Ishikawa (cell line): Measurements from ENCODE around the gene PSMB8.

Source experiments
- CEBPB ChIP-seq: IDR thresholded peaks from 2 replicates; pipeline ENCODE4 v1.6.1; 2012
- CREB1 ChIP-seq: IDR thresholded peaks from 2 replicates; pipeline ENCODE4 v1.6.1; 2012; ENCODE audit warnings: low read depth
- EGR1 ChIP-seq: IDR thresholded peaks from 2 replicates; pipeline ENCODE4 v1.6.1; 2012
- EP300 ChIP-seq: IDR thresholded peaks from 2 replicates; pipeline ENCODE4 v1.6.1; 2012; ENCODE audit warnings: borderline replicate concordance
- MAX ChIP-seq: IDR thresholded peaks from 2 replicates; pipeline ENCODE4 v1.6.1; 2012
- RAD21 ChIP-seq: IDR thresholded peaks from 2 replicates; pipeline ENCODE4 v1.6.1; 2012; ENCODE audit warnings: low read depth
- TAF1 ChIP-seq: IDR thresholded peaks from 2 replicates; pipeline ENCODE4 v1.6.1; 2012; ENCODE audit warnings: low read depth, mild to moderate bottlenecking
- TEAD4 ChIP-seq: IDR thresholded peaks from 2 replicates; pipeline ENCODE4 v1.6.1; 2012
- YY1 ChIP-seq: IDR thresholded peaks from 2 replicates; pipeline ENCODE4 v1.6.1; 2012; ENCODE audit warnings: low read depth
- TF ChIP-seq, protein P1 (sequence below): IDR thresholded peaks from 2 replicates; pipeline ENCODE4 v1.6.1; 2012; ENCODE audit warnings: low read depth, mild to moderate bottlenecking

GRCh38 chr6:32882879-32883250 is 39.0 kb upstream of the PSMB8 start:
- no peak for TF ChIP-seq TAF1
- no peak for TF ChIP-seq YY1
- no peak for TF ChIP-seq EP300
- TF ChIP-seq MAX: no peak
- TF ChIP-seq, protein P1, sequence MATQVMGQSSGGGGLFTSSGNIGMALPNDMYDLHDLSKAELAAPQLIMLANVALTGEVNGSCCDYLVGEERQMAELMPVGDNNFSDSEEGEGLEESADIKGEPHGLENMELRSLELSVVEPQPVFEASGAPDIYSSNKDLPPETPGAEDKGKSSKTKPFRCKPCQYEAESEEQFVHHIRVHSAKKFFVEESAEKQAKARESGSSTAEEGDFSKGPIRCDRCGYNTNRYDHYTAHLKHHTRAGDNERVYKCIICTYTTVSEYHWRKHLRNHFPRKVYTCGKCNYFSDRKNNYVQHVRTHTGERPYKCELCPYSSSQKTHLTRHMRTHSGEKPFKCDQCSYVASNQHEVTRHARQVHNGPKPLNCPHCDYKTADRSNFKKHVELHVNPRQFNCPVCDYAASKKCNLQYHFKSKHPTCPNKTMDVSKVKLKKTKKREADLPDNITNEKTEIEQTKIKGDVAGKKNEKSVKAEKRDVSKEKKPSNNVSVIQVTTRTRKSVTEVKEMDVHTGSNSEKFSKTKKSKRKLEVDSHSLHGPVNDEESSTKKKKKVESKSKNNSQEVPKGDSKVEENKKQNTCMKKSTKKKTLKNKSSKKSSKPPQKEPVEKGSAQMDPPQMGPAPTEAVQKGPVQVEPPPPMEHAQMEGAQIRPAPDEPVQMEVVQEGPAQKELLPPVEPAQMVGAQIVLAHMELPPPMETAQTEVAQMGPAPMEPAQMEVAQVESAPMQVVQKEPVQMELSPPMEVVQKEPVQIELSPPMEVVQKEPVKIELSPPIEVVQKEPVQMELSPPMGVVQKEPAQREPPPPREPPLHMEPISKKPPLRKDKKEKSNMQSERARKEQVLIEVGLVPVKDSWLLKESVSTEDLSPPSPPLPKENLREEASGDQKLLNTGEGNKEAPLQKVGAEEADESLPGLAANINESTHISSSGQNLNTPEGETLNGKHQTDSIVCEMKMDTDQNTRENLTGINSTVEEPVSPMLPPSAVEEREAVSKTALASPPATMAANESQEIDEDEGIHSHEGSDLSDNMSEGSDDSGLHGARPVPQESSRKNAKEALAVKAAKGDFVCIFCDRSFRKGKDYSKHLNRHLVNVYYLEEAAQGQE: no peak
- no peak for TF ChIP-seq RAD21
- no peak for TF ChIP-seq TEAD4
- TF ChIP-seq CREB1: no peak
- no peak for TF ChIP-seq CEBPB
- no peak for TF ChIP-seq EGR1
